GM18520 (cell line): ENCODE measurements around the gene ANO10.
"Not testable (repeated sequence)": the region's sequence is repeated elsewhere in the genome, so short reads cannot be mapped to it uniquely, and the experiment has no call there.

Experiments
- ATAC-seq: cut with Tn5 transposase; IDR thresholded peaks from one replicate; pipeline ENCODE4 v1.9.1; 2021; ENCODE audit not compliant: unreplicated experiment

ANO10 gene, protein sequence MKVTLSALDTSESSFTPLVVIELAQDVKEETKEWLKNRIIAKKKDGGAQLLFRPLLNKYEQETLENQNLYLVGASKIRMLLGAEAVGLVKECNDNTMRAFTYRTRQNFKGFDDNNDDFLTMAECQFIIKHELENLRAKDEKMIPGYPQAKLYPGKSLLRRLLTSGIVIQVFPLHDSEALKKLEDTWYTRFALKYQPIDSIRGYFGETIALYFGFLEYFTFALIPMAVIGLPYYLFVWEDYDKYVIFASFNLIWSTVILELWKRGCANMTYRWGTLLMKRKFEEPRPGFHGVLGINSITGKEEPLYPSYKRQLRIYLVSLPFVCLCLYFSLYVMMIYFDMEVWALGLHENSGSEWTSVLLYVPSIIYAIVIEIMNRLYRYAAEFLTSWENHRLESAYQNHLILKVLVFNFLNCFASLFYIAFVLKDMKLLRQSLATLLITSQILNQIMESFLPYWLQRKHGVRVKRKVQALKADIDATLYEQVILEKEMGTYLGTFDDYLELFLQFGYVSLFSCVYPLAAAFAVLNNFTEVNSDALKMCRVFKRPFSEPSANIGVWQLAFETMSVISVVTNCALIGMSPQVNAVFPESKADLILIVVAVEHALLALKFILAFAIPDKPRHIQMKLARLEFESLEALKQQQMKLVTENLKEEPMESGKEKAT

GRCh38 chr3:43621656-43622432, at the start of gene ANO10:
Gene ANO10, minus strand, starts transcription at chr3:43622011. Its CDS starts 16,159 bp downstream, at chr3:43605852.
- ATAC-seq = peak; percentile 94

GRCh38 chr3:43670635-43671522, 49.1 kb upstream of the ANO10 start:
- no peak for ATAC-seq

DNA sequence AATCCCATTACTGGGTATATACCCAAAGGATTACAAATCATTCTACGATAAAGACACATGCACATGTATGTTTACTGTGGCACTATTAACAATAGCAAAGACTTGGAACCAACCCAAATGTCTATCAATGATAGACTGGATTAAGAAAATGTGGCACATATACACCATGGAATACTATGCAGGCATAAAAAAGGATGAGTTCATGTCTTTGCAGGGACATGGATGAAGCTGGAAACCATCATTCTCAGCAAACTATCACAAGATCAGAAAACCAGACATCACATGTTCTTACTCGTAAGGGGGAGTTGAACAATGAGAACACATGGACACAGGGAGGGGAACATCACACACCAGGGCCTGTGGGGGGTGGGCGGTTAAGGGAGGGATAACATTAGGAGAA, 43.2 kb upstream of the ANO10 start:
- not testable (repeated sequence) for ATAC-seq

DNA sequence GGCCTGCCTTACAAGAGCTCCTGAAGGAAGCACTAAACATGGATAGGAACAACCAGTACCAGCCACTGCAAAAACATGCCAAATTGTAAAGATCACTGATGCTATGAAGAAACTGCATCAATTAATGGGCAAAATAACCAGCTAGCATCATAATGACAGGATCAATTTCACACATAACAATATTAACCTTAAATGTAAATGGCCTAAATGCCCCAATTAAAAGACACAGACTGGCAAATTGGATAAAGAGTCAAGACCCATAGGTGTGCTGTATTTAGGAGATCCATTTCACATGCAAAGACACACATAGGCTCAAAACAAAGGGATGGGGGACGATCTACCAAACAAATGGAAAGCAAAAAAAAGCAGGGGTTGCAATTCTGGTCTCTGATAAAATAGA, 39.6 kb upstream of the ANO10 start:
- not testable (repeated sequence) for ATAC-seq

DNA sequence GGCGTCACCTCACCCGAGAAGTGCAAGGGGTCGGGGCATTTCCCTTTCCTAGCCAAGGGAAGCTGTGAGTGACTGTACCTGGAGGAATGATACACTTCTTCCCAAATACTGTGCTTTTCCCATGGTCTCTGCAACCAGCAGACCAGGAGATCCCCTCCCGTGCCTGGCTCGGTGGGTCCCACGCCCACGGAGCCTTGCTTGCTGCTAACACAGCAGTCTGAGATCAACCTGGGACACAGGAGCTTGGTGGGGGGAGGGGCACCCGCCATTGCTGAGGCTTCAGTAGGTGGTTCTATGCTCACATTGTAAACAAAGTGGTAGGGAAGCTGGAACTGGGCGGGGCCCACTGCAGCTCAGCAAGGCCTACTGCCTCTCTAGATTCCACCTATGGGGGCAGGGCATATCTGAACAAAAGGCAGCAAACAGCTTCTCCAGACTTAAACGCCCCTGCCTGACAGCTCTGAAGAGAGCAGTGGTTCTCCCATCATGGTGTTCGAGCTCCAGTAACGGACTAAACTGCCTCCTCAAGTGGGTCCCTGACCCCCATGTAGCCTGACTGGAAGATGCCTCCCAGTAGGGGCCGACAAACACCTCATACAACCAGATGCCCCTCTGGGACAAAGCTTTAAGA, 37.6 kb upstream of the ANO10 start:
- ATAC-seq = no peak

DNA sequence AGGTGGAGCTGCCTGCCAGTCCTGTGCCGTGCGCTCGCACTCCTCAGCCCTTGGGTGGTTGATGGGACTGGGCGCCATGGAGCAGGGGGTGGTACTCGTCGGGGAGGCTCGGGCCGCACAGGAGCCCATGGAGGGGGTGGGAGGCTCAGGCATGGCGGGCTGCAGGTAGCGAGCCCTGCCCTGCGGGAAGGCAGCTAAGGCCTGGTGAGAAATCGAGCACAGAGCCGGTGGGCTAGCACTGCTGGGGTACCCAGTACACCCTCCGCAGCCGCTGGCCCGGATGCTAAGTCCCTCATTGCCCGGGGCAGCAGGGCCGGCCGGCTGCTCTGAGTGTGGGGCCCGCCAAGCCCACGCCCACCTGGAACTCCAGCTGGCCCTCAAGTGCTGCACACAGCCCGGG, 34.6 kb upstream of the ANO10 start:
- not testable (repeated sequence) for ATAC-seq

DNA sequence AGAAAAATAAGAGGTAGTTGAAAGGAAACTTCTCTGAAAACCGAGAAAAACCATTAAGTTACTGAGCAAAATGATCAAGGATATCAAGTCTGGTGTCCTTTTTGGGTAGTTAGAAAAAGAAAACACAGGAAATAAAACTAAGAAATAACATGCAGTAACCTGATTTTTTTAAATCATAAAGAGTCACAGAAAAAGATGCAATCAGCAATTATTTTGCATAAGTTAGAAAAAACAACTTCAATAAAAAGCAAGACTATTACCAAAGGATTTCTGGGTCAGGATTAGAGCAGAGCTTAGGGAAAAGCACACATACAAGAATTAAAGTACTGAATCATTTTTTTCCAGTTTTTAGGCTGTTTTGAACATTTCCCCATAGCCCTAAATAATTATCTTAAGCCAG, 28.5 kb upstream of the ANO10 start:
- no peak for ATAC-seq

DNA sequence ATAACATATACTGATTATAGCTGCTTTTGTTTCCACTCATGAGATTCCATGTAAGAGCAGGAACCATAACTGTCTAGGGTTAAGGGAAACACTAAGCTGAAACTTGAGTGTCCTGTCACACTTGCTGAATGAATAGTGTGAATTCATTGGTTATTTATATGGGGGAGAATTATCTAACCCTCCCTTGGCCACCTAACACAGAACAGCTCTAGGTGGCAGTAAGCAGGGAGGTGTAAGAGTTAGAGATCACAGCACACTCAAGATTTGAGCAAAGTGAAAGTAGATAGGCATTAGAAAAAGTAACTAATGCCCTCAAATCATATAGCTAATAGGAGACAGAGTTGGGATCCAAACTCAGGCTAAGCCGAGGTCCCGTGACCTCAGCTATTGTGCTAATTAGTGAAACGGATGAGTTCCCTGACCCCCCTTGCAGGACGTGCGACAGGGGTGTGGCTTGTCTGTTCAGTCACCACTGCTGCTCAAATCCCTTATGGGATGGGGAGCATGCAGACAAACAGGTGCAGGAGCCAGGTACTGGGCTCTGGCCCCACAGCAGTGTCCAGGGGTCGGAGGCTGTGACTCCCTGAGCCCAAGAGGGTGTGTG, 27.7 kb upstream of the ANO10 start:
- ATAC-seq = no peak

- ATAC-seq = no peak
Measured at GRCh38 chr3:43648957-43649356, 27.1 kb upstream of the ANO10 start.

- no peak for ATAC-seq
Measured at GRCh38 chr3:43647331-43648166, 25.7 kb upstream of the ANO10 start.

GRCh38 chr3:43644443-43644842, 22.6 kb upstream of the ANO10 start:
- ATAC-seq = no peak

DNA sequence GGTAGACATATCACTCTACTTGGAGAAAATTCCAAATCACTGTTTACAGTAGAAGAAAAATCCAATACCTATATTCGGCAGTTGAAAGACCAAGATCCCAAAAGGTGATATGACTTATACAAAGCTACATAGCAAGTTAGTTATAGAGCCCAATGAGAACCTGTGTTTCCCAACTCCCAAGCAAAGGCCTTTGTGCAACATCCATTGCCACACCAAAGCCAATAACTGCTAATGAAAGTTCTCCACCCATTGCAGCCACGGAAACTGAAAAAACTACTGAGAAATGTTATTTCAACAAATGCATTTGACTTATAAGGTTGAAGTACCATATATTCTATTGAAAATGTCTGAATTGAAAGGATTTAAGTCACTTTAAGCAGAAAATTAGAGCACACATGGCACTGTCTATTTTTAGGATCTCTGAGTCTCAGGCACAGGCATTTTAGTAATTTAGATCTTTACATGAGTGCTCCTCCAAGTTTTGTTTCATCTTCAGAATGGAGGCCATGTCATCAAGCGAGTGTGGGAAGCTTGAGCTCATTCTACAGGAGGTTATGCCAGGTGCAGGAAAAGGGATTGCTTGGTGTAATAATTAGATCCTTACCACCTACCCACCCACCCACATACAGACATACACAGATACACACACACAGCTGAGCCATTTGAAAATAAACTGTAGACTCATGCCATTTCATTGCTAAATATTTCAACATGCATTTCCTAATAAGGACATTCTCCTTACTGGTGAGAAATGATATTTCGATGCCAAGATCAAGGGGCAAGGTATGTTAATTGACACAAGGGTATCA, 19.7 kb upstream of the ANO10 start:
- no peak for ATAC-seq

- no peak for ATAC-seq
Measured at GRCh38 chr3:43640681-43641080, 18.9 kb upstream of the ANO10 start.

DNA sequence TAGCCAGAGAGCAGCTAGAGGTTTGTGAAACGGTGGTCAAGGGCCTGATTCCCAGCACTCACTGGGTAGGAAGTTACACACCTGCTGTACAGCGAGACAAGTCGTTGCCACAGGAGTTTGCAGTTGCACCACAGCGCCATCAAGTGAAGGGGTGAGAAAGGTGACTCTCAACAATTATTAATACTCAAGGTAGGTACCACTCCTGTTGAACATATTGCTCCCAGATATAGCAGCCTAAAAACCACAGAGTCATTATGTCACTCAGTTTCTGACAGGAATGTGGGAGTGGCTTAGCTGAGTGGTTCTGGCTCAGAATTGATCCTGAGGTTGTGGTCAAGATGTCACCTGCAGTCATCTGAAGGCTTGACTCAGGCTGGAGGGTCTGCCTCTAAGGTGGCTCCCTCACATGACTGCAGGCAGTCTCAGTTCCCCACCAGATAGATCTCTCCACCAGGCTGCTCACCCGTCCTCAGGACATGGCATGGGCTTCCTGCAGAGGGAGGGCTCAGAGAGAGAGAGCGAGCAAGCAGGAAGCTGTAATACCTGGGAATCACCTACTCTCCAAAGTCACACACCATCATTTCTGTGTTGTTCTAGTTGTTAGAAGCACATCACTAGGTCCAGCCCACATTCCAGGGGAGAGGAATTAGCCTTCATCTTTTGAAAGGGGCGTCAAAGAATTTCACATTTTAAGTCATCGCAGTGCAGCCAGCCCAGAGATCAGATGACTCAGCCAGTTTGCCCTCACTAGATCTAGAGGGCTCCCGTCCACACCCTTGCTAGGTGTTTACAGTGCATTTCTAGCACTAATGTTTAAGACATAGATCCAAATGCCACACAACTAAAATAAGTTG, 17.0 kb upstream of the ANO10 start:
- no peak for ATAC-seq

- no peak for ATAC-seq
Measured at GRCh38 chr3:43637702-43638101, 15.9 kb upstream of the ANO10 start.

DNA sequence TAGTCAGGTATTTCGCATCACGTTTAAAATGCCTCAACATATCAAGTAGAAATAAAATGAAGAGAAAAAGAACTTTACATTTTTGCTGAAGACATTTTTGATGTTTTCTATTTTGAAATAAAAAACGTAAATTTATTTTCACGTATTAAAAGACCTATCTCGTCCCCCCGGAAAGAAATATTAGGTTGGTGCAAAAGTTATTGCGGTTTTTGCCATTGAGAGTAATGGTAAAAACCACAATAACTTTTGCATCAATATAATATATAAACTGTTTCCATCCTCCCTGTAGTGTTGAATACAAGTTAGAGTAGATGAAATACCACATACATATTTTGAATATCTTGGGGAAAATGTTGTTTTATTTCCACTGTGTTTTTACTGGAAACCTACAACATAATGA, 11.2 kb upstream of the ANO10 start:
- ATAC-seq = no peak

- ATAC-seq = no peak
Measured at GRCh38 chr3:43632269-43632733, 10.5 kb upstream of the ANO10 start.
